HEK293 (cell line): ENCODE results near the gene SMAD7.
A peak's percentile ranks its signal among the peaks of the same experiment; 100 is the strongest.

Experiments used
- CTCF ChIA-PET: fragments of 350-600 bp; formaldehyde crosslinking; extraction: SDS; loops from one replicate; lab custom pipeline; 2021; ENCODE audit warnings: antibody characterized with exemption; lab: Yijun Ruan, JAX
- POLR2A ChIA-PET: fragments of 300-600 bp; formaldehyde crosslinking; extraction: SDS; loops from one replicate; lab custom pipeline; 2020; ENCODE audit warnings: antibody characterized with exemption, inconsistent platforms; lab: Yijun Ruan, JAX
- H3K27ac ChIP-seq: fragments of 200-500 bp; sonication (Bioruptor generic); 2 replicates; pipeline ENCODE4 v1.5.1; 2014; ENCODE audit warnings: low read depth, low read length, control low read depth, inconsistent platforms; ENCODE audit errors: extremely low read depth
- H3K36me3 ChIP-seq, 2 experiments: fragments of 200-500 bp in 1 of 2; sonication (Bioruptor generic) in 1 of 2; 1 replicate in 1 of 2; 2 replicates in 1 of 2; pipeline ENCODE4 v1.5.1; 2014 to 2017; ENCODE audit warnings: inconsistent platforms in 2 of 2, low read length in 2 of 2; ENCODE audit not compliant: control insufficient read depth in 2 of 2, insufficient read depth in 1 of 2
- H3K4me1 ChIP-seq: fragments of 200-500 bp; sonication (Bioruptor generic); 2 replicates; pipeline ENCODE4 v1.5.1; 2014; ENCODE audit warnings: mild to moderate bottlenecking, low read length, inconsistent platforms; ENCODE audit not compliant: control insufficient read depth, insufficient read depth
- H3K4me3 ChIP-seq: 2 replicates; pipeline ENCODE4 v1.5.1; 2011; ENCODE audit warnings: low read depth, mild to moderate bottlenecking, control low read depth, low read length, moderate library complexity
- H3K9me3 ChIP-seq: fragments of 200-500 bp; sonication (Bioruptor generic); 2 replicates; pipeline ENCODE4 v1.5.1; 2014; ENCODE audit warnings: low read depth, low read length, inconsistent platforms; ENCODE audit not compliant: control insufficient read depth, insufficient read depth
- HOXC10 ChIP-seq: sonication (generic); formaldehyde crosslinking; IDR thresholded peaks from 2 replicates; pipeline ENCODE4 v1.8.1; 2023; ENCODE audit warnings: mild to moderate bottlenecking, missing genetic modification reagents
- IKZF3 ChIP-seq: fragments of 450-650 bp; IDR thresholded peaks from 2 replicates; pipeline ENCODE4 v1.5.0; 2018; ENCODE audit warnings: missing biosample characterization, mild to moderate bottlenecking, missing genetic modification characterization, moderate library complexity
- KLF16 ChIP-seq: fragments of 450-650 bp; formaldehyde crosslinking; IDR thresholded peaks from 2 replicates; pipeline ENCODE4 v1.5.1; 2017; ENCODE audit warnings: missing biosample characterization, missing genetic modification characterization
- OSR2 ChIP-seq: fragments of 450-650 bp; formaldehyde crosslinking; IDR thresholded peaks from 2 replicates; pipeline ENCODE4 v1.5.1; 2016; ENCODE audit warnings: missing biosample characterization, missing genetic modification characterization
- PATZ1 ChIP-seq: fragments of 450-650 bp; formaldehyde crosslinking; IDR thresholded peaks from 2 replicates; pipeline ENCODE4 v1.5.1; 2016; ENCODE audit warnings: missing biosample characterization, missing genetic modification characterization
- SP3 ChIP-seq: fragments of 450-650 bp; formaldehyde crosslinking; IDR thresholded peaks from 2 replicates; pipeline ENCODE4 v1.5.1; 2016; ENCODE audit warnings: missing biosample characterization, missing genetic modification characterization
- TRIM28 ChIP-seq: IDR thresholded peaks from 2 replicates; pipeline ENCODE4 v1.6.1; 2011; ENCODE audit warnings: low read length, control low read depth, borderline replicate concordance
- YY1 ChIP-seq: fragments of 450-650 bp; formaldehyde crosslinking; IDR thresholded peaks from 2 replicates; pipeline ENCODE4 v1.5.1; 2018; ENCODE audit warnings: missing biosample characterization, missing genetic modification characterization
- ZBTB20 ChIP-seq: fragments of 450-650 bp; formaldehyde crosslinking; IDR thresholded peaks from 2 replicates; pipeline ENCODE4 v1.5.1; 2016; ENCODE audit warnings: missing biosample characterization, missing genetic modification characterization
- ZBTB26 ChIP-seq: fragments of 450-650 bp; formaldehyde crosslinking; optimal IDR thresholded peaks from 2 replicates; pipeline ENCODE3; 2016; ENCODE audit warnings: missing biosample characterization, mild to moderate bottlenecking, missing genetic modification characterization
- ZFHX2 ChIP-seq: fragments of 450-650 bp; formaldehyde crosslinking; conservative IDR thresholded peaks from 2 replicates; pipeline ENCODE4 v1.5.1; 2016; ENCODE audit warnings: missing biosample characterization, missing genetic modification characterization
- ZFP41 ChIP-seq: fragments of 450-650 bp; formaldehyde crosslinking; IDR thresholded peaks from 2 replicates; pipeline ENCODE4 v1.5.1; 2016; ENCODE audit warnings: missing biosample characterization, missing genetic modification characterization, borderline replicate concordance
- ZIC2 ChIP-seq: fragments of 450-650 bp; formaldehyde crosslinking; IDR thresholded peaks from 2 replicates; pipeline ENCODE4 v1.5.1; 2016; ENCODE audit warnings: missing biosample characterization, missing genetic modification characterization
- ZNF140 ChIP-seq: fragments of 450-650 bp; formaldehyde crosslinking; IDR thresholded peaks from 2 replicates; pipeline ENCODE4 v1.5.1; 2016; ENCODE audit warnings: missing biosample characterization, missing genetic modification characterization
- ZNF214 ChIP-seq: fragments of 450-650 bp; formaldehyde crosslinking; IDR thresholded peaks from 2 replicates; pipeline ENCODE4 v1.5.1; 2017; ENCODE audit warnings: missing biosample characterization, mild to moderate bottlenecking, missing genetic modification characterization, borderline replicate concordance
- ZNF248 ChIP-seq: fragments of 450-650 bp; formaldehyde crosslinking; IDR thresholded peaks from 2 replicates; pipeline ENCODE4 v1.5.1; 2017; ENCODE audit warnings: missing biosample characterization, missing genetic modification characterization
- ZNF423 ChIP-seq: fragments of 450-650 bp; formaldehyde crosslinking; IDR thresholded peaks from 2 replicates; pipeline ENCODE4 v1.5.1; 2016; ENCODE audit warnings: missing biosample characterization, missing genetic modification characterization
- ZNF530 ChIP-seq: fragments of 450-650 bp; formaldehyde crosslinking; IDR thresholded peaks from 2 replicates; pipeline ENCODE4 v1.5.1; 2016; ENCODE audit warnings: low read depth, missing biosample characterization, missing genetic modification characterization
- ZNF596 ChIP-seq: fragments of 450-650 bp; IDR thresholded peaks from 2 replicates; pipeline ENCODE4 v1.5.0; 2018; ENCODE audit warnings: missing biosample characterization, mild to moderate bottlenecking, missing genetic modification characterization, moderate library complexity
- ZNF600 ChIP-seq: fragments of 450-650 bp; formaldehyde crosslinking; IDR thresholded peaks from 2 replicates; pipeline ENCODE4 v1.5.1; 2016; ENCODE audit warnings: missing biosample characterization, missing genetic modification characterization
- ZNF629 ChIP-seq: fragments of 450-650 bp; formaldehyde crosslinking; IDR thresholded peaks from 2 replicates; pipeline ENCODE4 v1.5.1; 2017; ENCODE audit warnings: missing biosample characterization, missing genetic modification characterization
- ZNF660 ChIP-seq: fragments of 450-650 bp; IDR thresholded peaks from 2 replicates; pipeline ENCODE4 v1.5.1; 2018; ENCODE audit warnings: missing biosample characterization, mild to moderate bottlenecking, missing genetic modification characterization
- TF ChIP-seq, protein P1 (sequence below): fragments of 450-650 bp; formaldehyde crosslinking; IDR thresholded peaks from 2 replicates; pipeline ENCODE4 v1.5.1; 2016; ENCODE audit warnings: missing biosample characterization, missing genetic modification characterization
- TF ChIP-seq, protein P2 (sequence below): fragments of 450-650 bp; formaldehyde crosslinking; IDR thresholded peaks from 2 replicates; pipeline ENCODE4 v1.5.1; 2017; ENCODE audit warnings: missing biosample characterization, missing genetic modification characterization
- TF ChIP-seq, protein P3 (sequence below): fragments of 450-650 bp; formaldehyde crosslinking; IDR thresholded peaks from 2 replicates; pipeline ENCODE4 v1.5.1; 2016; ENCODE audit warnings: missing biosample characterization, missing genetic modification characterization

Gene SMAD7

GRCh38 chr18:48951448-48952286, 902 bp upstream of the SMAD7 start (continued):
- TF ChIP-seq ZIC2 (tag by site-specific recombination) (no peak), YY1 (tag by site-specific recombination) (no peak; the same call in 1 of the 2 replicates), ZNF214 (tag by site-specific recombination) (no peak), ZFP41 (tag by site-specific recombination) (no peak), ZNF140 (tag by site-specific recombination) (no peak)
- TF ChIP-seq, protein P1, sequence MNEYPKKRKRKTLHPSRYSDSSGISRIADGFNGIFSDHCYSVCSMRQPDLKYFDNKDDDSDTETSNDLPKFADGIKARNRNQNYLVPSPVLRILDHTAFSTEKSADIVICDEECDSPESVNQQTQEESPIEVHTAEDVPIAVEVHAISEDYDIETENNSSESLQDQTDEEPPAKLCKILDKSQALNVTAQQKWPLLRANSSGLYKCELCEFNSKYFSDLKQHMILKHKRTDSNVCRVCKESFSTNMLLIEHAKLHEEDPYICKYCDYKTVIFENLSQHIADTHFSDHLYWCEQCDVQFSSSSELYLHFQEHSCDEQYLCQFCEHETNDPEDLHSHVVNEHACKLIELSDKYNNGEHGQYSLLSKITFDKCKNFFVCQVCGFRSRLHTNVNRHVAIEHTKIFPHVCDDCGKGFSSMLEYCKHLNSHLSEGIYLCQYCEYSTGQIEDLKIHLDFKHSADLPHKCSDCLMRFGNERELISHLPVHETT (tag by site-specific recombination) = no peak

GRCh38 chr18:48949606-48950535, 894 bp downstream of the SMAD7 start:
- CTCF ChIA-PET = interaction anchor here (0.6 kb wide), 1 partner anchor 50 kb away, joined by 3 read pairs; no protein-coding TSS in a partner anchor
- TF ChIP-seq, protein P2, sequence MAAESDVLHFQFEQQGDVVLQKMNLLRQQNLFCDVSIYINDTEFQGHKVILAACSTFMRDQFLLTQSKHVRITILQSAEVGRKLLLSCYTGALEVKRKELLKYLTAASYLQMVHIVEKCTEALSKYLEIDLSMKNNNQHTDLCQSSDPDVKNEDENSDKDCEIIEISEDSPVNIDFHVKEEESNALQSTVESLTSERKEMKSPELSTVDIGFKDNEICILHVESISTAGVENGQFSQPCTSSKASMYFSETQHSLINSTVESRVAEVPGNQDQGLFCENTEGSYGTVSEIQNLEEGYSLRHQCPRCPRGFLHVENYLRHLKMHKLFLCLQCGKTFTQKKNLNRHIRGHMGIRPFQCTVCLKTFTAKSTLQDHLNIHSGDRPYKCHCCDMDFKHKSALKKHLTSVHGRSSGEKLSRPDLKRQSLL = peak; percentile 76
- TF ChIP-seq HOXC10 (no peak), KLF16 (no peak; the same call in 1 of the 2 replicates), ZNF596 (tag by site-specific recombination) (peak; percentile 58; the same call in 1 of the 2 replicates), ZNF530 (tag by site-specific recombination) (no peak), ZFHX2 (peak; percentile 61), ZNF660 (peak; percentile 87), ZBTB26 (peak; percentile 90), SP3 (tag by site-specific recombination) (peak; percentile 10; the same call in 1 of the 2 replicates), IKZF3 (tag by site-specific recombination) (peak; percentile 83), ZNF248 (no peak), ZNF423 (tag by site-specific recombination) (peak; percentile 62; the same call in 1 of the 2 replicates), PATZ1 (peak; percentile 75; the same call in 1 of the 2 replicates), ZBTB20 (peak; percentile 63), ZNF600 (tag by site-specific recombination) (peak; percentile 97), TRIM28 (no peak), ZNF629 (tag by site-specific recombination) (no peak), OSR2 (tag by site-specific recombination) (peak; percentile 44; the same call in 1 of the 2 replicates)
- TF ChIP-seq, protein P3, sequence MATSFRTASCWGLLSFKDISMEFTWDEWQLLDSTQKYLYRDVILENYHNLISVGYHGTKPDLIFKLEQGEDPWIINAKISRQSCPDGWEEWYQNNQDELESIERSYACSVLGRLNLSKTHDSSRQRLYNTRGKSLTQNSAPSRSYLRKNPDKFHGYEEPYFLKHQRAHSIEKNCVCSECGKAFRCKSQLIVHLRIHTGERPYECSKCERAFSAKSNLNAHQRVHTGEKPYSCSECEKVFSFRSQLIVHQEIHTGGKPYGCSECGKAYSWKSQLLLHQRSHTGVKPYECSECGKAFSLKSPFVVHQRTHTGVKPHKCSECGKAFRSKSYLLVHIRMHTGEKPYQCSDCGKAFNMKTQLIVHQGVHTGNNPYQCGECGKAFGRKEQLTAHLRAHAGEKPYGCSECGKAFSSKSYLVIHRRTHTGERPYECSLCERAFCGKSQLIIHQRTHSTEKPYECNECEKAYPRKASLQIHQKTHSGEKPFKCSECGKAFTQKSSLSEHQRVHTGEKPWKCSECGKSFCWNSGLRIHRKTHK (tag by site-specific recombination) = no peak

More at GRCh38 chr18:48949606-48950535, 894 bp downstream of the SMAD7 start:
- H3K27ac ChIP-seq = peak overlapping the region; percentile 100
- peak overlapping the region; percentile 91 for H3K4me3 ChIP-seq
- H3K36me3 ChIP-seq = peaks cover 4 to 46% of the 10 kb centered on the region in 2 experiments; a peak in 2 of 3 replicates
- H3K4me1 ChIP-seq = peaks cover 25% of the 10 kb centered on the region
- H3K9me3 ChIP-seq = no peaks in the 10 kb centered on the region
- POLR2A ChIA-PET = interaction anchor here (0.6 to 12.3 kb wide), 5 partner anchors 9 to 48 kb away, joined by 3 to 252 read pairs (median 5); no protein-coding TSS in a partner anchor
